Measurements from ENCODE around the gene FZD10. TPM values are rescaled to one million over a fixed set of nuclear protein-coding genes. Genes with fewer than 3 reads are reported as not detected.

Gene FZD10
- total and polyA plus RNA-seq, 9 donors, result 0.08 to 6.1 (median 1.8) TPM

DNA sequence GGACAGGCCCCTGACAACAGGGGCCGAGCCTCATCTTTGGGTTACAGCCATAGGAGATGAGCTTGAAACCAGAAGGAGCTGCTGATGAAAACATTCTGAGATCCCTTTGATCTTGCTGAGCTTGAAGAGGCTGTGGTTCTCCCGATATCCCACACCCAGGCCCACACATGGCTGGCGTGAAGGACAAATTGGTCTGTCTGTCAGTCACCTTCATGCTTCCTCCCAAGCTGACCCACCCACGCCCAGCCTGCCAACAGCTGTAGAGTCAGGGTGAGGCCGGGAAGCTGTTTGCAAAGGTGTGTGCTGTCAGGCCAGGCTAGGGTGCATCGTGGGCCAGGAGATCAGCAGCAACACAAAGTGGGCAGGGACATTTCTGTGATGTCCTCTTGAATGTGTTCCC is 43.2 kb downstream of the FZD10 start:
- H3K36me3 ChIP-seq, result no peaks in the 10 kb centered on the region
- DNase-seq, result no peak
- WGBS, 3 donors, result 59 to 69% (median 65%) methylated on average over 6 of the region's 6 CpGs
- intact Hi-C loops (cut with DNase I), result no loop called here
- H3K4me1 ChIP-seq (ENCODE audit: insufficient read depth), result no peaks in the 10 kb centered on the region
- no peaks in the 10 kb centered on the region for H3K9me3 ChIP-seq
- H3K4me3 ChIP-seq, result no peak overlapping the region
- no peaks in the 10 kb centered on the region for H3K27me3 ChIP-seq
- TF ChIP-seq EP300 (IDR thresholded peaks at IDR 0.05) (no peak), POLR2A (IDR thresholded peaks at IDR 0.05) (no peak)
- TF ChIP-seq, protein P1, sequence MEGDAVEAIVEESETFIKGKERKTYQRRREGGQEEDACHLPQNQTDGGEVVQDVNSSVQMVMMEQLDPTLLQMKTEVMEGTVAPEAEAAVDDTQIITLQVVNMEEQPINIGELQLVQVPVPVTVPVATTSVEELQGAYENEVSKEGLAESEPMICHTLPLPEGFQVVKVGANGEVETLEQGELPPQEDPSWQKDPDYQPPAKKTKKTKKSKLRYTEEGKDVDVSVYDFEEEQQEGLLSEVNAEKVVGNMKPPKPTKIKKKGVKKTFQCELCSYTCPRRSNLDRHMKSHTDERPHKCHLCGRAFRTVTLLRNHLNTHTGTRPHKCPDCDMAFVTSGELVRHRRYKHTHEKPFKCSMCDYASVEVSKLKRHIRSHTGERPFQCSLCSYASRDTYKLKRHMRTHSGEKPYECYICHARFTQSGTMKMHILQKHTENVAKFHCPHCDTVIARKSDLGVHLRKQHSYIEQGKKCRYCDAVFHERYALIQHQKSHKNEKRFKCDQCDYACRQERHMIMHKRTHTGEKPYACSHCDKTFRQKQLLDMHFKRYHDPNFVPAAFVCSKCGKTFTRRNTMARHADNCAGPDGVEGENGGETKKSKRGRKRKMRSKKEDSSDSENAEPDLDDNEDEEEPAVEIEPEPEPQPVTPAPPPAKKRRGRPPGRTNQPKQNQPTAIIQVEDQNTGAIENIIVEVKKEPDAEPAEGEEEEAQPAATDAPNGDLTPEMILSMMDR (IDR thresholded peaks at IDR 0.05), result no peak
- H3K27ac ChIP-seq, result no peak overlapping the region

DNA sequence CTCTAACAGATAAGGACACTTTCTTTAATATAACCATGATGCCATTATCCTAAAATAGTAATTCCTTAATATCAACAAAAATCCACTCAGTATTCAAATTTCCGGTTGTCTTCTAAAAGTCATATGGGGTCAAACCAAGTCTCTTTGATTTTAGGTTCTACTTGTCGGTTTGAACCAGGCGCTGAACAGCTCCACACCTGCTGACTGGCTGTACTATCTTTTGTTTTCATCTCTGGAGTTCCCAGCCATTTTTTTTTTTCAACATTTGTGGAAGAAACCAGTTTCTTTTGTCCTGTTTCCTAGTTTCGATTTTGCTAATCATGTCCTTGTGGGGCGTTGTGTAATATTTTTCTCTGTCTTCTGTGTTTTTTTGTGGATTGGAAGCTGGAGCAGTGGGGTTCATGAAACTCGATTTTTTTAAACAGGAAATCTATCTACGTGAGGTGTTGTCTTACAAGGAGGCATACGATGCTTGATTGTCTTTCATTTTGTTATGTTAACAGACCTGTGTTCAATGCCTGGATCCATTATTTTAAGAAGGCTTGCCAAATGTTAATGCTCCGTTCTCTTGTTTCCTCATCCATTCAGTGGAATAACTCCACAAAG is 50.2 kb downstream of the FZD10 start:
- no peak for DNase-seq
- Histone ChIP-seq H3K27me3 (no peaks in the 10 kb centered on the region), H3K27ac (no peak overlapping the region), H3K4me1 (ENCODE audit: insufficient read depth) (no peaks in the 10 kb centered on the region), H3K9me3 (no peaks in the 10 kb centered on the region), H3K4me3 (no peak overlapping the region), H3K36me3 (no peaks in the 10 kb centered on the region)
- TF ChIP-seq EP300 (IDR thresholded peaks at IDR 0.05), result no peak
- no peak for TF ChIP-seq POLR2A (IDR thresholded peaks at IDR 0.05)
- TF ChIP-seq, protein P1 (IDR thresholded peaks at IDR 0.05), result no peak
- WGBS, 3 donors, result 34 to 50% (median 35%) methylated on average over 9 of the region's 9 CpGs
- intact Hi-C loops (cut with DNase I), result no loop called here

DNA sequence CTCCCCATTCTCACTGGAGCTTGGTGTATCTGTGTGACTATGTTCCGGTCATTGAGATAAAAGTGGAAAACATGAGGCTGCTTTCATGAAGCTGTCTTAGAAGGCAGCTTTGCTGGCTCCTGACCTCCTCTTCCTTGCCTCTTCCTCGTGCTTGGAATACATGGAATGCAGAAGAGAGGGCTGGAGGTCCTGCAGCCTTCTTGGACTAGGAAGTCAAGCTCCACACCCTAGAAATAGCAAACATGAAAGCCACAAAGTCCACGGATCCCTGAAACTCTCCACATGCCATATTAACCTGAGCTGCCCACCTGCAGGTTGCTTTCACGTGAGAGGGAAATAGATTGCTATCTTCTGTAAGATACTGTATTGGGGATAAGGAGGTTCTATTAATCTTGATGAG is 51.0 kb downstream of the FZD10 start:
- no peaks in the 10 kb centered on the region for H3K4me1 ChIP-seq (ENCODE audit: insufficient read depth)
- no peak for DNase-seq
- no peaks in the 10 kb centered on the region for H3K27me3 ChIP-seq
- TF ChIP-seq POLR2A (IDR thresholded peaks at IDR 0.05), result no peak
- TF ChIP-seq EP300 (IDR thresholded peaks at IDR 0.05), result no peak
- TF ChIP-seq, protein P1 (IDR thresholded peaks at IDR 0.05), result no peak
- H3K9me3 ChIP-seq, result no peaks in the 10 kb centered on the region
- H3K36me3 ChIP-seq, result no peaks in the 10 kb centered on the region
- no peak overlapping the region for H3K27ac ChIP-seq
- intact Hi-C loops (cut with DNase I), result no loop called here
- WGBS, 3 donors, result 73 to 77% (median 74%) methylated on average over 4 of the region's 4 CpGs
- H3K4me3 ChIP-seq, result no peak overlapping the region

DNA sequence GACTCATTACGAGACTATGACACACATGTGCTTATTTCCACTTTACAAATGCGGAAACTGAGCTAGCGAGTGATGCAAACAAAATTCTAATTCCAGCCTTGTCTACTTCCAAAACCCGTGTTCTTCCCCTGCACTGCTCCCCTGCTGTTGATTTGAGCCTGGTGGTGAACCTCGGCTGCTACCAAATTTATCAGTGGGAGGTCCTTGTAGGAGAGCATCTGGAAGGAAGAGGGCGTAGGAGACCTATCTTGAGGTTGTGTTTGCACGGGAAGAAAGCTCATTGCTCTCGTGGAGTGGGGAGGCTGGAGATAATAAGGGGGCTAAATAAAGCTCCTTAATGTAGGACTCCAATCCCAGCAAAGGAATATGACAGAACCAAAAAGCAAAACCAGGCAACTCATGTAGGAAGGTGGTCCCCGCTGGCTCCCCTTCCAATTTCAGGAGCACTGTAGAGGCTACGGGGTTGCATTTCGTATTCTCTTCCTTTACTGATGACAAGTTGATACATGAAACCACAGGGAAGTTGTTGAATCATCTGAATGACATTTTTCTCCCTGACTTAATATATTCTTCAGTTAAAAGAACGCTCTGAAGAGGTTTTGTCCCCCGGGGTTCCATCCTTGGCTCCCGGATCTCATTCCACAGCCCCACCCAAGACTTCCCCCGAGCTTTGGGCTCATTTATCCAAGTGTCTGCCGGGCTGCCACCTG is 52.6 kb downstream of the FZD10 start:
- Histone ChIP-seq H3K4me3 (no peak overlapping the region), H3K36me3 (no peaks in the 10 kb centered on the region), H3K27me3 (no peaks in the 10 kb centered on the region), H3K4me1 (ENCODE audit: insufficient read depth) (no peaks in the 10 kb centered on the region), H3K27ac (no peak overlapping the region), H3K9me3 (no peaks in the 10 kb centered on the region)
- intact Hi-C loops (cut with DNase I), result no loop called here
- TF ChIP-seq, protein P1 (IDR thresholded peaks at IDR 0.05), result no peak
- TF ChIP-seq EP300 (IDR thresholded peaks at IDR 0.05), result no peak
- TF ChIP-seq POLR2A (IDR thresholded peaks at IDR 0.05), result no peak
- no peak for DNase-seq
- 54 to 58% (median 55%) methylated on average over 16 of the region's 16 CpGs for WGBS, 3 donors

Other genes starting within 250 kb of the FZD10 start
- 1 to 10 TPM in 1 of 7 donors, under 1 TPM in 2, not detected in 4; 0.32 to 1.3 (median 0.34) TPM for gene PIWIL1, start 175.4 kb downstream of the FZD10 start, total RNA-seq
- under 1 TPM in 1 of 2 donors, not detected in 1; 0.12 TPM for gene PIWIL1, start 175.4 kb downstream of the FZD10 start, polyA plus RNA-seq

Measured in ovary (tissue), 9 donors.